Neural progenitor cell (in vitro differentiated cells): ENCODE data around the gene NBPF6. TPM values are rescaled to one million over a fixed set of nuclear protein-coding genes. Genes with fewer than 3 reads are reported as not detected.

Experiments used
- DNase-seq: peaks from one replicate; pipeline ENCODE4 v3.0.0-alpha.2; 2016; ENCODE audit warnings: low spot score
- H2AFZ ChIP-seq: fragments of 200-600 bp; sonication (generic); replicated peaks from 2 replicates; pipeline ENCODE4 v1.6.1; 2016; ENCODE audit warnings: antibody characterized with exemption
- H3F3A ChIP-seq: fragments of 200-600 bp; sonication (generic); 2 replicates; pipeline ENCODE4 v1.6.1; 2016; ENCODE audit warnings: antibody characterized with exemption, low read depth
- H3K27ac ChIP-seq: fragments of 200-600 bp; sonication (generic); 2 replicates; pipeline ENCODE4 v1.5.1; 2016; ENCODE audit warnings: mild to moderate bottlenecking
- H3K27me3 ChIP-seq: fragments of 200-600 bp; sonication (generic); 2 replicates; pipeline ENCODE4 v1.6.1; 2016; ENCODE audit warnings: mild to moderate bottlenecking, moderate library complexity
- H3K36me3 ChIP-seq: fragments of 200-600 bp; sonication (generic); 2 replicates; pipeline ENCODE4 v1.5.1; 2016
- H3K4me1 ChIP-seq: fragments of 200-600 bp; sonication (generic); 2 replicates; pipeline ENCODE4 v1.6.1; 2016; ENCODE audit warnings: mixed run types
- H3K4me2 ChIP-seq: fragments of 200-600 bp; sonication (generic); 2 replicates; pipeline ENCODE4 v1.6.1; 2016
- H3K4me3 ChIP-seq: fragments of 200-600 bp; sonication (generic); 2 replicates; pipeline ENCODE4 v1.5.1; 2016
- H3K79me2 ChIP-seq: fragments of 200-600 bp; sonication (generic); 2 replicates; pipeline ENCODE4 v1.6.1; 2016; ENCODE audit warnings: low read depth
- H3K9ac ChIP-seq: fragments of 200-600 bp; sonication (generic); 2 replicates; pipeline ENCODE4 v1.6.1; 2016
- H3K9me3 ChIP-seq: fragments of 200-600 bp; sonication (generic); 2 replicates; pipeline ENCODE4 v1.5.1; 2016; ENCODE audit warnings: low read depth
- H4K20me1 ChIP-seq: fragments of 200-600 bp; sonication (generic); 2 replicates; pipeline ENCODE4 v1.6.1; 2016; ENCODE audit warnings: low read depth
- H3K27ac Mint-ChIP-seq: 3 replicates; pipeline ENCODE4 v1.8.0; 2021; ENCODE audit warnings: mixed read lengths
- H3K27me3 Mint-ChIP-seq: 2 replicates; pipeline ENCODE4 v1.8.0; 2022; ENCODE audit warnings: low read depth, mild to moderate bottlenecking, inconsistent platforms, moderate library complexity, mixed read lengths; ENCODE audit not compliant: insufficient read depth
- H3K36me3 Mint-ChIP-seq: 3 replicates; pipeline ENCODE4 v1.8.0; 2021; ENCODE audit warnings: mixed read lengths
- H3K4me1 Mint-ChIP-seq: 3 replicates; pipeline ENCODE4 v1.8.0; 2021; ENCODE audit warnings: mixed read lengths
- H3K4me3 Mint-ChIP-seq: 3 replicates; pipeline ENCODE4 v1.8.0; 2021; ENCODE audit warnings: mild to moderate bottlenecking, moderate library complexity, mixed read lengths
- H3K9me3 Mint-ChIP-seq: 3 replicates; pipeline ENCODE4 v1.8.0; 2020; ENCODE audit warnings: mixed read lengths
- CTCF ChIP-seq: fragments of 200-600 bp; sonication (generic); IDR thresholded peaks from 2 replicates; pipeline ENCODE4 v1.5.1; 2017; ENCODE audit warnings: antibody characterized with exemption, mild to moderate bottlenecking
- EZH2 ChIP-seq: fragments of 200-600 bp; sonication (generic); IDR thresholded peaks from 2 replicates; pipeline ENCODE4 v1.6.1; 2017; ENCODE audit warnings: antibody characterized with exemption, mild to moderate bottlenecking, moderate library complexity
- EZH2phosphoT487 ChIP-seq: fragments of 200-600 bp; sonication (generic); IDR thresholded peaks from 2 replicates; pipeline ENCODE4 v1.6.1; 2017; ENCODE audit warnings: antibody characterized with exemption
- total RNA-seq: library from RNA; depleted of rRNA; stranded (reverse); fragments of >200 nt; gene quantifications from 2 replicates; pipeline ENCODE4 v1.2.3, GENCODE V29; 2015; ENCODE audit warnings: low replicate concordance

The NBPF6 gene
- total RNA-seq, 1 donor from 2014 or later: not detected

DNA sequence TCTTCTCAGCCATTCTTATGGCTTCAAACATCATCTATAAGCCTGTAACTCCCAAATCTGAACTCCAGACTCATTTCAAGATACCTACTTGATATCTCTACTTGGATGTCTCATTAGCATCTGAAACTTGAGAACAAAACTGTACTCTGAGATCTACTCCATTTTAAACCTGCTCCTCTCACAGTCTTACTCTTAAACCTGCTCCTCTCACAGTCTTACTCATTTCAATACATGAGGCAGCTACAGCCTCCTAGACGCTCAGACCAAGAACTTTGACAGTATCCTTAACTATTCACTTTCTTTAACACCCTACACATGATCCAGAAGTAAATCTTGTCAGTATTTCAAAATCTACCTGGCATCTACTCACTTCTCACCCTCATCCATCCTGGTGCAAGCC lies 54.3 kb downstream of the NBPF6 start:
- H3K27ac ChIP-seq: no peak overlapping the region
- no peaks in the 10 kb centered on the region for H3K9me3 ChIP-seq
- Mint-ChIP-seq H3K4me3 (no peak overlapping the region), H3K9me3 (no peaks in the 10 kb centered on the region), H3K36me3 (no peaks in the 10 kb centered on the region), H3K27me3 (no peaks in the 10 kb centered on the region), H3K4me1 (peaks cover 8% of the 10 kb centered on the region), H3K27ac (no peak overlapping the region)
- H3K79me2 ChIP-seq: no peaks in the 10 kb centered on the region
- H3K36me3 ChIP-seq: no peaks in the 10 kb centered on the region
- no peak overlapping the region for H2AFZ ChIP-seq
- no peaks in the 10 kb centered on the region for H3K4me1 ChIP-seq
- no peak for TF ChIP-seq EZH2
- no peak for TF ChIP-seq EZH2phosphoT487
- no peak for TF ChIP-seq CTCF
- H3K4me2 ChIP-seq: no peak overlapping the region
- H3F3A ChIP-seq: no peaks in the 10 kb centered on the region
- no peak overlapping the region for H3K4me3 ChIP-seq
- DNase-seq: no peak
- no peak overlapping the region for H3K9ac ChIP-seq
- H3K27me3 ChIP-seq: no peaks in the 10 kb centered on the region
- no peaks in the 10 kb centered on the region for H4K20me1 ChIP-seq

GRCh38 chr1:108505763-108506070 lies 55.6 kb downstream of the NBPF6 start:
- Histone ChIP-seq H3F3A (no peaks in the 10 kb centered on the region), H2AFZ (no peak overlapping the region), H3K36me3 (no peaks in the 10 kb centered on the region), H3K4me1 (no peaks in the 10 kb centered on the region), H3K79me2 (no peaks in the 10 kb centered on the region), H3K9me3 (no peaks in the 10 kb centered on the region), H4K20me1 (no peaks in the 10 kb centered on the region), H3K4me2 (no peak overlapping the region), H3K9ac (no peak overlapping the region), H3K27me3 (no peaks in the 10 kb centered on the region), H3K4me3 (no peak overlapping the region), H3K27ac (no peak overlapping the region)
- Mint-ChIP-seq H3K27ac (no peak overlapping the region), H3K36me3 (no peaks in the 10 kb centered on the region), H3K4me3 (no peak overlapping the region), H3K9me3 (no peaks in the 10 kb centered on the region), H3K4me1 (peaks cover 8% of the 10 kb centered on the region), H3K27me3 (no peaks in the 10 kb centered on the region)
- DNase-seq: no peak
- TF ChIP-seq EZH2: no peak
- no peak for TF ChIP-seq CTCF
- no peak for TF ChIP-seq EZH2phosphoT487

GRCh38 chr1:108511764-108512163 lies 61.6 kb downstream of the NBPF6 start:
- no peak for TF ChIP-seq EZH2phosphoT487
- TF ChIP-seq EZH2: no peak
- TF ChIP-seq CTCF: no peak
- Mint-ChIP-seq H3K4me3 (no peak overlapping the region), H3K4me1 (no peaks in the 10 kb centered on the region), H3K27me3 (no peaks in the 10 kb centered on the region), H3K27ac (no peak overlapping the region), H3K36me3 (no peaks in the 10 kb centered on the region), H3K9me3 (no peaks in the 10 kb centered on the region)
- H3K4me2 ChIP-seq: no peak overlapping the region
- no peaks in the 10 kb centered on the region for H3K27me3 ChIP-seq
- H3F3A ChIP-seq: no peaks in the 10 kb centered on the region
- H3K79me2 ChIP-seq: no peaks in the 10 kb centered on the region
- no peaks in the 10 kb centered on the region for H3K9me3 ChIP-seq
- H3K27ac ChIP-seq: no peak overlapping the region
- DNase-seq: no peak
- no peaks in the 10 kb centered on the region for H3K4me1 ChIP-seq
- no peaks in the 10 kb centered on the region for H4K20me1 ChIP-seq
- H2AFZ ChIP-seq: no peak overlapping the region
- no peak overlapping the region for H3K9ac ChIP-seq
- no peaks in the 10 kb centered on the region for H3K36me3 ChIP-seq
- no peak overlapping the region for H3K4me3 ChIP-seq
